PC-9 (cell line): ENCODE measurements around the gene CIT. TPM values are rescaled to one million over a fixed set of nuclear protein-coding genes. Genes with fewer than 3 reads are reported as not detected.

Experiments used
- BruUV-seq: library from RNA; stranded (reverse); fragments of 400-500 nt; replicated peaks from 2 replicates; lab custom pipeline; 2021; lab: Mats Ljungman, UMichigan
- CTCF ChIA-PET: fragments of 300-600 bp; sonication (Branson Sonifier 250); formaldehyde crosslinking; loops from one replicate; lab custom pipeline; 2022; ENCODE audit warnings: antibody characterized with exemption; lab: Charles Lee
- POLR2A ChIA-PET: fragments of 300-600 bp; sonication (Branson Sonifier 250); formaldehyde crosslinking; loops from one replicate; lab custom pipeline; 2022; ENCODE audit warnings: antibody characterized with exemption; ENCODE audit not compliant: unreplicated experiment; lab: Charles Lee
- DNase-seq, 2 experiments: peaks; one replicate each; pipeline versions ENCODE4 v3.0.0 to v3.0.0-alpha.2; 2015 to 2022; ENCODE audit warnings: mixed read lengths in 1 of 2
- H2AFZ ChIP-seq: fragments of 200-600 bp; sonication (generic); 2 replicates; pipeline ENCODE4 v1.8.1; 2017; ENCODE audit warnings: antibody characterized with exemption
- H3F3A ChIP-seq: fragments of 200-600 bp; sonication (generic); 2 replicates; pipeline ENCODE4 v1.8.1; 2017; ENCODE audit warnings: antibody characterized with exemption, mild to moderate bottlenecking, low read depth; ENCODE audit not compliant: insufficient read depth
- H3K27ac ChIP-seq: fragments of 200-600 bp; sonication (generic); 2 replicates; pipeline ENCODE4 v1.6.1; 2016; ENCODE audit warnings: mixed run types
- H3K27me3 ChIP-seq: fragments of 200-600 bp; sonication (generic); 2 replicates; pipeline ENCODE4 v1.6.1; 2016; ENCODE audit warnings: low read depth, mixed run types; ENCODE audit not compliant: insufficient read depth
- H3K36me3 ChIP-seq: fragments of 200-600 bp; sonication (generic); 2 replicates; pipeline ENCODE4 v1.6.1; 2016; ENCODE audit warnings: low read depth, mixed run types
- H3K4me1 ChIP-seq: fragments of 200-600 bp; sonication (generic); replicated peaks from 2 replicates; pipeline ENCODE4 v1.6.1; 2016; ENCODE audit warnings: mixed run types; ENCODE audit not compliant: insufficient read depth
- H3K4me2 ChIP-seq: fragments of 200-600 bp; sonication (generic); 2 replicates; pipeline ENCODE4 v1.6.1; 2017; ENCODE audit warnings: mixed run types
- H3K4me3 ChIP-seq: fragments of 200-600 bp; sonication (generic); 2 replicates; pipeline ENCODE4 v1.6.1; 2016; ENCODE audit warnings: mixed run types
- H3K79me2 ChIP-seq: fragments of 200-600 bp; sonication (generic); 2 replicates; pipeline ENCODE4 v1.6.1; 2017; ENCODE audit warnings: low read depth, mixed run types
- H3K9me2 ChIP-seq: fragments of 200-600 bp; sonication (generic); 2 replicates; pipeline ENCODE4 v1.8.1; 2017; ENCODE audit warnings: mild to moderate bottlenecking; ENCODE audit not compliant: insufficient read depth
- H3K9me3 ChIP-seq: fragments of 200-600 bp; sonication (generic); 2 replicates; pipeline ENCODE4 v1.8.1; 2016; ENCODE audit warnings: low read depth; ENCODE audit not compliant: insufficient read depth
- H4K20me1 ChIP-seq: fragments of 200-600 bp; sonication (generic); 2 replicates; pipeline ENCODE4 v1.8.1; 2017; ENCODE audit not compliant: insufficient read depth
- CTCF ChIP-seq: fragments of 200-600 bp; sonication (generic); conservative IDR thresholded peaks from 2 replicates; pipeline ENCODE4 v1.6.1; 2017; ENCODE audit warnings: mixed run types, antibody characterized with exemption, mild to moderate bottlenecking, moderate library complexity
- EZH2 ChIP-seq: fragments of 200-600 bp; sonication (generic); IDR thresholded peaks from 2 replicates; pipeline ENCODE4 v1.8.0; 2017; ENCODE audit warnings: antibody characterized with exemption, low read depth
- intact Hi-C: fragments of 100-400 bp; cut with micrococcal nuclease; formaldehyde crosslinking; loops from one replicate; pipeline ENCODE4 v1.10.0; 2022; ENCODE audit not compliant: unreplicated experiment
- total RNA-seq: library from RNA; stranded (reverse); gene quantifications from 2 replicates; pipeline ENCODE4 v1.2.3, GENCODE V29; 2021

The CIT gene
- total RNA-seq, 1 experiment from 2014 or later: 81.8 TPM

- Histone ChIP-seq H2AFZ (no peak overlapping the region), H3K9me3 (no peaks in the 10 kb centered on the region), H3K4me2 (no peak overlapping the region), H3F3A (no peaks in the 10 kb centered on the region), H3K9me2 (no peaks in the 10 kb centered on the region), H3K4me3 (no peak overlapping the region), H3K4me1 (no peaks in the 10 kb centered on the region), H3K27ac (no peak overlapping the region), H3K27me3 (no peaks in the 10 kb centered on the region), H4K20me1 (no peaks in the 10 kb centered on the region), H3K36me3 (no peaks in the 10 kb centered on the region), H3K79me2 (no peaks in the 10 kb centered on the region)
- no TSS peak for BruUV-seq
- no peak for TF ChIP-seq EZH2
- no peak for TF ChIP-seq CTCF
- CTCF ChIA-PET: no interaction called here
- POLR2A ChIA-PET: no interaction called here
- DNase-seq: no peak
- intact Hi-C loops: no loop called here
Observed at GRCh38 chr12:119817546-119818343, 59.4 kb downstream of the CIT start.

GRCh38 chr12:119809023-119809422 lies 68.1 kb downstream of the CIT start:
- H3K4me2 ChIP-seq: no peak overlapping the region
- no peaks in the 10 kb centered on the region for H3K9me3 ChIP-seq
- no peak overlapping the region for H3K27ac ChIP-seq
- intact Hi-C loops: no loop called here
- TF ChIP-seq EZH2 (no peak), CTCF (no peak)
- DNase-seq: no peak
- H3K27me3 ChIP-seq: no peaks in the 10 kb centered on the region
- H3K79me2 ChIP-seq: no peaks in the 10 kb centered on the region
- BruUV-seq: no TSS peak
- no peak overlapping the region for H3K4me3 ChIP-seq
- no peaks in the 10 kb centered on the region for H3K4me1 ChIP-seq
- no peaks in the 10 kb centered on the region for H3K9me2 ChIP-seq
- H3F3A ChIP-seq: no peaks in the 10 kb centered on the region
- ChIA-PET CTCF (no interaction called here), POLR2A (no interaction called here)
- H4K20me1 ChIP-seq: no peaks in the 10 kb centered on the region
- H3K36me3 ChIP-seq: no peaks in the 10 kb centered on the region
- no peak overlapping the region for H2AFZ ChIP-seq

GRCh38 chr12:119808441-119808840 lies 68.7 kb downstream of the CIT start:
- H3K36me3 ChIP-seq: no peaks in the 10 kb centered on the region
- DNase-seq: no peak
- no TSS peak for BruUV-seq
- POLR2A ChIA-PET: no interaction called here
- intact Hi-C loops: no loop called here
- H3F3A ChIP-seq: no peaks in the 10 kb centered on the region
- H3K27me3 ChIP-seq: no peaks in the 10 kb centered on the region
- no peak overlapping the region for H2AFZ ChIP-seq
- no peaks in the 10 kb centered on the region for H3K9me3 ChIP-seq
- H3K79me2 ChIP-seq: no peaks in the 10 kb centered on the region
- no peaks in the 10 kb centered on the region for H3K9me2 ChIP-seq
- no peak overlapping the region for H3K4me2 ChIP-seq
- H3K4me1 ChIP-seq: no peaks in the 10 kb centered on the region
- no peak for TF ChIP-seq EZH2
- TF ChIP-seq CTCF: no peak
- H4K20me1 ChIP-seq: no peaks in the 10 kb centered on the region
- no peak overlapping the region for H3K4me3 ChIP-seq
- CTCF ChIA-PET: no interaction called here
- H3K27ac ChIP-seq: no peak overlapping the region
